ENCODE measurements around the gene SNN. TPM values are rescaled to one million over a fixed set of nuclear protein-coding genes. Genes with fewer than 3 reads are reported as not detected.

The SNN gene
- total and polyA plus RNA-seq, 2 of the 8 experiments (the other 6 are each of a cell fraction or from before 2014, with no cell fraction given) = 37.4 to 66.9 TPM

- Histone ChIP-seq H4K20me1 (replicated peaks in 1 of 2; ENCODE audit: control insufficient read depth in 1 of 2, insufficient read depth in 2 of 2, low read length in 2 of 2) (no peaks in the 10 kb centered on the region), H4K8ac (ENCODE audit: extremely low read depth, insufficient read depth, low read length) (peak overlapping the region; percentile 36; the same call in 1 of the 2 replicates), H2BK20ac (ENCODE audit: low read length) (no peak overlapping the region), H3K4ac (replicated peaks; ENCODE audit: insufficient read length, low read depth, low read length) (no peak overlapping the region), H3K79me2 (ENCODE audit: control insufficient read depth in 1 of 2, insufficient read depth in 2 of 2, low read length in 2 of 2) (no peaks in the 10 kb centered on the region), H2BK15ac (ENCODE audit: low read length) (0 out of 2 replicates have a peak overlapping the region, but pooled peaks have one; percentile 46), H2AFZ (ENCODE audit: low read length) (no peak overlapping the region), H3K9me3 (ENCODE audit: insufficient read depth in 2 of 2, low read depth in 1 of 2, low read length in 1 of 2) (no peaks in the 10 kb centered on the region), H3K18ac (ENCODE audit: extremely low read depth, low read length) (no peak overlapping the region), H3K27ac (ENCODE audit: low read depth, low read length) (no peak overlapping the region), H2BK120ac (replicated peaks; ENCODE audit: low read depth, low read length) (no peak overlapping the region), H3K23me2 (ENCODE audit: low read depth, low read length) (0 out of 2 replicates have a peak, but pooled peaks cover 2% of the 10 kb centered on the region), H3K4me2 (ENCODE audit: insufficient read depth in 1 of 2, low read depth in 2 of 2, low read length in 2 of 2) (no peak overlapping the region), H3K14ac (ENCODE audit: insufficient read length) (no peak overlapping the region), H2BK5ac (ENCODE audit: low read depth, low read length) (no peak overlapping the region; the same call in 1 of the 2 replicates), H3K79me1 (ENCODE audit: low read depth, low read length) (no peaks in the 10 kb centered on the region; the same call in 1 of the 2 replicates), H3K4me1 (replicated peaks in 1 of 4; ENCODE audit: control insufficient read depth in 3 of 4, insufficient read depth in 4 of 4, low read length in 3 of 4) (peaks cover 0 to 20% (median 15%) of the 10 kb centered on the region in 4 experiments; a peak in 6 of 7 replicates), H4K91ac (replicated peaks; ENCODE audit: insufficient read length, low read length) (no peak overlapping the region), H2AK5ac (ENCODE audit: low read depth, low read length) (no peak overlapping the region; the same call in 1 of the 2 replicates), H3K23ac (ENCODE audit: insufficient read length) (no peak overlapping the region), H3K27me3 (replicated peaks in 1 of 4; ENCODE audit: control insufficient read depth in 3 of 4, extremely low read depth in 1 of 4, insufficient read depth in 3 of 4, low read length in 3 of 4) (no peaks in the 10 kb centered on the region), H3K4me3 (ENCODE audit: extremely low read depth in 1 of 4, insufficient read depth in 2 of 4, low read depth in 3 of 4, low read length in 4 of 4) (no peak overlapping the region), H4K5ac (ENCODE audit: insufficient read length, low read depth, low read length) (no peak overlapping the region), H2BK12ac (ENCODE audit: low read depth, low read length) (0 out of 2 replicates have a peak overlapping the region, but pooled peaks have one; percentile 64), H3K9ac (replicated peaks in 1 of 4; ENCODE audit: extremely low read depth in 1 of 4, low read depth in 3 of 4, low read length in 3 of 4) (no peak overlapping the region), H3K36me3 (ENCODE audit: control insufficient read depth in 2 of 4, insufficient read depth in 4 of 4, low read length in 3 of 4) (no peaks in the 10 kb centered on the region), H3K56ac (replicated peaks; ENCODE audit: insufficient read length, low read depth, low read length) (no peak overlapping the region)
- WGBS, 2 experiments (ENCODE audit: extremely low coverage in 1 of 2, insufficient coverage in 1 of 2, insufficient read length in 1 of 2, insufficient replicate concordance in 2 of 2, low coverage in 1 of 2, low lambda C conversion rate in 2 of 2, missing lambda C conversion rate in 1 of 2) = 90% methylated on average over 3 of the region's 3 CpGs; no CpG with 5 or more reads in 1 of the 2 experiments
- TF ChIP-seq SAP30 (IDR thresholded peaks at IDR 0.05; ENCODE audit: insufficient read depth, insufficient replicate concordance, low read length) = no peak
- TF ChIP-seq CBX8 (IDR thresholded peaks at IDR 0.05; ENCODE audit: borderline replicate concordance, low read depth, low read length) = no peak
- TF ChIP-seq RNF2 (IDR thresholded peaks at IDR 0.05; ENCODE audit: borderline replicate concordance, low read depth, low read length, missing control alignments, poor library complexity, severe bottlenecking) = no peak
- TF ChIP-seq CEBPB (IDR thresholded peaks at IDR 0.05; ENCODE audit: low read depth, low read length) = no peak
- TF ChIP-seq SIN3A (conservative IDR thresholded peaks at IDR 0.05 in 1 of 2, IDR thresholded peaks at IDR 0.05 in 1 of 2; ENCODE audit: low read depth in 1 of 2, low read length in 2 of 2) = no peak
- TF ChIP-seq RFX5 (IDR thresholded peaks at IDR 0.05; ENCODE audit: borderline replicate concordance, low read depth, low read length) = no peak
- no peak for TF ChIP-seq BACH1 (IDR thresholded peaks at IDR 0.05; ENCODE audit: low read length)
- TF ChIP-seq NANOG (IDR thresholded peaks at IDR 0.05; ENCODE audit: insufficient read depth, low read depth, low read length, poor library complexity, severe bottlenecking) = no peak
- TF ChIP-seq EZH2 (IDR thresholded peaks at IDR 0.05; ENCODE audit: low read depth, low read length, severe bottlenecking) = no peak
- no peak for TF ChIP-seq GABPA (IDR thresholded peaks at IDR 0.05; ENCODE audit: borderline replicate concordance, insufficient read depth, low read length)
- no peak for TF ChIP-seq KDM1A (IDR thresholded peaks at IDR 0.05; ENCODE audit: borderline replicate concordance, low read length)
- POLR2A ChIA-PET (ENCODE audit: partially characterized antibody) = interaction anchor here (1.0 kb wide), 1 partner anchor 11 kb away, joined by 3 read pairs; no protein-coding TSS in a partner anchor
- CTCF ChIA-PET (ENCODE audit: partially characterized antibody) = no interaction called here
- no peak for FAIRE-seq
- no peak for DNase-seq (ENCODE audit: low read depth in 1 of 2, low spot score in 2 of 2)
These were observed 35.1 kb upstream of the SNN start for GRCh38 chr16:11633113-11633512.
